ENCODE results near the gene DUSP8. TPM values are rescaled to one million over a fixed set of nuclear protein-coding genes. Genes with fewer than 3 reads are reported as not detected.

DUSP8 gene
- total RNA-seq, 1 experiment from 2014 or later, result 10.2 TPM

DNA sequence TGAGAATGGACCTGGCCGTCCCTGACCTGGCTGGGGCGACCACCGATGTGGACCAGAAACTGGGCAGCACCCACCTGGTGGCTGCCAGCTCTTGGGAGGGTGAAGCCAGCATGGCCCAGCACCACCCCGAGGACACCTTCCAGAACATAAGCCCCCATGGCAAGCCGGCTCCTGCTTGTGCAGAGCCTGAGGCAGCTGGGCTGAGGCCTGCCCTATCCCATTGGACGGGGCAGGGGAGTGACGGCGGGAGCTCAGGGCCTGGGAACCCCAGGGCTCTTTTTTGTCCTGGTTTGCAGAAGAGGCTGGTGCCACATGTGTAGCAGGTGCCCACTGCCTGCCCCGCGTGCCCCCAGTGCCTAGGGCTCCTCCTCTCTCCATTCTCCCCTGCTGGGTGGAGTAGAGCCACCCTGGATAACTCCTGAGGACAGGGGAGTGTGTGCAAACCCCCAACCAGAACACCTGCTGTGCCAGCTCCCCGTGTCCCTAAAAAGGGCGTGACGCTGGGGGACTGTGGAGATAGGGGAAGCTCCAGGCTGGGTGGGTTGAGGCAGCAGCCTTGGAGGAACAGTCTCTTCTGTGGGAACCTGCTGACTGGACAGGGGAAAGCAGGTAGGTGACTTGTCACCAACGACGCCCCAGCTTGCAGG, 11.9 kb downstream of the DUSP8 start:
- Histone ChIP-seq H3K4me3 (replicated peaks in 1 of 2; ENCODE audit: low read depth in 1 of 2, low read length in 2 of 2) (no peak overlapping the region), H2AFZ (ENCODE audit: low read depth, low read length, poor library complexity, severe bottlenecking) (no peak overlapping the region), H3K27ac (ENCODE audit: low read depth, low read length) (peak overlapping the region; percentile 75; the same call in 1 of the 2 replicates), H3K36me3 (ENCODE audit: control insufficient read depth in 1 of 2, insufficient read depth in 2 of 2, low read length in 2 of 2) (no peaks in the 10 kb centered on the region; a peak in 1 of 4 replicates), H3K79me2 (ENCODE audit: insufficient read depth, low read length) (no peaks in the 10 kb centered on the region), H4K20me1 (ENCODE audit: insufficient read depth) (no peaks in the 10 kb centered on the region), H3K4me1 (ENCODE audit: control insufficient read depth in 1 of 2, insufficient read depth in 2 of 2, low read length in 2 of 2) (peaks cover 25 to 29% of the 10 kb centered on the region in 2 experiments), H3K9ac (ENCODE audit: low read length) (no peak overlapping the region), H3K9me2 (ENCODE audit: insufficient read depth) (no peaks in the 10 kb centered on the region), H3K27me3 (ENCODE audit: insufficient read depth, low read length) (no peaks in the 10 kb centered on the region), H3K9me3 (ENCODE audit: control insufficient read depth in 1 of 2, insufficient read depth in 1 of 2, low read depth in 1 of 2, low read length in 2 of 2) (no peaks in the 10 kb centered on the region), H3K4me2 (ENCODE audit: low read length) (no peak overlapping the region)
- BruUV-seq (replicated peaks), result no TSS peak
- intact Hi-C loops (cut with micrococcal nuclease), result no loop called here
- RAD21 ChIA-PET (ENCODE audit: low non-redundant PET in 1 of 2, low total read pairs in 2 of 2, uncharacterized antibody in 2 of 2, unreplicated experiment in 2 of 2), result no interaction called here
- ATAC-seq, result no peak
- CTCF ChIA-PET, result interaction anchor here (1.0 kb wide), 1 partner anchor 13 kb away, joined by 5 read pairs; no protein-coding TSS in a partner anchor
- POLR2A ChIA-PET, result interaction anchor here (0.7 to 1.0 kb wide), 2 partner anchors 12 to 13 kb away, joined by 3 read pairs; no protein-coding TSS in a partner anchor
- DNase-seq (ENCODE audit: low read depth, low spot score), result no peak
- TF ChIP-seq EGR1 (IDR thresholded peaks at IDR 0.05; ENCODE audit: low read depth) (no peak), CBX3 (IDR thresholded peaks at IDR 0.05; ENCODE audit: low read depth) (no peak), TCF7L2 (IDR thresholded peaks at IDR 0.05; ENCODE audit: borderline replicate concordance, extremely low read depth, insufficient read depth, insufficient read length) (no peak), YY1 (IDR thresholded peaks at IDR 0.05; ENCODE audit: extremely low read depth, insufficient replicate concordance, low read depth, low read length) (no peak), POLR2AphosphoS5 (IDR thresholded peaks at IDR 0.05; ENCODE audit: low read depth, low read length) (no peak), EZH2phosphoT487 (IDR thresholded peaks at IDR 0.05; ENCODE audit: borderline replicate concordance) (no peak), FOSL1 (IDR thresholded peaks at IDR 0.05; ENCODE audit: low read depth) (no peak), ZFX (IDR thresholded peaks at IDR 0.05) (no peak), SP1 (IDR thresholded peaks at IDR 0.05; ENCODE audit: low read depth) (no peak), SRF (IDR thresholded peaks at IDR 0.05; ENCODE audit: low read depth) (no peak), JUND (IDR thresholded peaks at IDR 0.05) (no peak)
- TF ChIP-seq, protein P1, sequence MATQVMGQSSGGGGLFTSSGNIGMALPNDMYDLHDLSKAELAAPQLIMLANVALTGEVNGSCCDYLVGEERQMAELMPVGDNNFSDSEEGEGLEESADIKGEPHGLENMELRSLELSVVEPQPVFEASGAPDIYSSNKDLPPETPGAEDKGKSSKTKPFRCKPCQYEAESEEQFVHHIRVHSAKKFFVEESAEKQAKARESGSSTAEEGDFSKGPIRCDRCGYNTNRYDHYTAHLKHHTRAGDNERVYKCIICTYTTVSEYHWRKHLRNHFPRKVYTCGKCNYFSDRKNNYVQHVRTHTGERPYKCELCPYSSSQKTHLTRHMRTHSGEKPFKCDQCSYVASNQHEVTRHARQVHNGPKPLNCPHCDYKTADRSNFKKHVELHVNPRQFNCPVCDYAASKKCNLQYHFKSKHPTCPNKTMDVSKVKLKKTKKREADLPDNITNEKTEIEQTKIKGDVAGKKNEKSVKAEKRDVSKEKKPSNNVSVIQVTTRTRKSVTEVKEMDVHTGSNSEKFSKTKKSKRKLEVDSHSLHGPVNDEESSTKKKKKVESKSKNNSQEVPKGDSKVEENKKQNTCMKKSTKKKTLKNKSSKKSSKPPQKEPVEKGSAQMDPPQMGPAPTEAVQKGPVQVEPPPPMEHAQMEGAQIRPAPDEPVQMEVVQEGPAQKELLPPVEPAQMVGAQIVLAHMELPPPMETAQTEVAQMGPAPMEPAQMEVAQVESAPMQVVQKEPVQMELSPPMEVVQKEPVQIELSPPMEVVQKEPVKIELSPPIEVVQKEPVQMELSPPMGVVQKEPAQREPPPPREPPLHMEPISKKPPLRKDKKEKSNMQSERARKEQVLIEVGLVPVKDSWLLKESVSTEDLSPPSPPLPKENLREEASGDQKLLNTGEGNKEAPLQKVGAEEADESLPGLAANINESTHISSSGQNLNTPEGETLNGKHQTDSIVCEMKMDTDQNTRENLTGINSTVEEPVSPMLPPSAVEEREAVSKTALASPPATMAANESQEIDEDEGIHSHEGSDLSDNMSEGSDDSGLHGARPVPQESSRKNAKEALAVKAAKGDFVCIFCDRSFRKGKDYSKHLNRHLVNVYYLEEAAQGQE (IDR thresholded peaks at IDR 0.05; ENCODE audit: low read depth), result no peak
- TF ChIP-seq, protein P2, sequence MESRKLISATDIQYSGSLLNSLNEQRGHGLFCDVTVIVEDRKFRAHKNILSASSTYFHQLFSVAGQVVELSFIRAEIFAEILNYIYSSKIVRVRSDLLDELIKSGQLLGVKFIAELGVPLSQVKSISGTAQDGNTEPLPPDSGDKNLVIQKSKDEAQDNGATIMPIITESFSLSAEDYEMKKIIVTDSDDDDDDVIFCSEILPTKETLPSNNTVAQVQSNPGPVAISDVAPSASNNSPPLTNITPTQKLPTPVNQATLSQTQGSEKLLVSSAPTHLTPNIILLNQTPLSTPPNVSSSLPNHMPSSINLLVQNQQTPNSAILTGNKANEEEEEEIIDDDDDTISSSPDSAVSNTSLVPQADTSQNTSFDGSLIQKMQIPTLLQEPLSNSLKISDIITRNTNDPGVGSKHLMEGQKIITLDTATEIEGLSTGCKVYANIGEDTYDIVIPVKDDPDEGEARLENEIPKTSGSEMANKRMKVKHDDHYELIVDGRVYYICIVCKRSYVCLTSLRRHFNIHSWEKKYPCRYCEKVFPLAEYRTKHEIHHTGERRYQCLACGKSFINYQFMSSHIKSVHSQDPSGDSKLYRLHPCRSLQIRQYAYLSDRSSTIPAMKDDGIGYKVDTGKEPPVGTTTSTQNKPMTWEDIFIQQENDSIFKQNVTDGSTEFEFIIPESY (IDR thresholded peaks at IDR 0.05; ENCODE audit: extremely low read depth, insufficient replicate concordance, low read length), result no peak

All from HCT116 (cell line).